Endothelial cell of umbilical vein (primary cell): ENCODE results near the gene APBA3.

Experiments
- CTCF ChIP-seq, 2 donors: IDR thresholded peaks; 1 replicate in 1 of 2; 2 replicates in 1 of 2; pipeline ENCODE4 v1.5.1; 2011; ENCODE audit warnings: low read length in 2 of 2, mild to moderate bottlenecking in 2 of 2, moderate library complexity in 2 of 2, control low read depth in 1 of 2, inconsistent platforms in 1 of 2, low read depth in 1 of 2; ENCODE audit not compliant: insufficient read depth in 1 of 2; ENCODE audit errors: extremely low read depth in 1 of 2
- EZH2 ChIP-seq: IDR thresholded peaks from 2 replicates; pipeline ENCODE4 v1.6.1; 2012; ENCODE audit warnings: borderline replicate concordance, low read depth, mild to moderate bottlenecking, moderate library complexity, low read length, inconsistent platforms; ENCODE audit not compliant: severe bottlenecking
- GATA2 ChIP-seq: IDR thresholded peaks from 2 replicates; pipeline ENCODE4 v1.7.0; 2011; ENCODE audit warnings: low read depth, mild to moderate bottlenecking, moderate library complexity, mixed read lengths, low read length; ENCODE audit not compliant: insufficient read length, insufficient read depth
- JUN ChIP-seq: IDR thresholded peaks from 2 replicates; pipeline ENCODE4 v1.6.1; 2011; ENCODE audit warnings: borderline replicate concordance, low read depth; ENCODE audit not compliant: insufficient read length, insufficient read depth
- POLR2A ChIP-seq: IDR thresholded peaks from 2 replicates; pipeline ENCODE4 v1.6.1; 2012; ENCODE audit warnings: low read depth, mild to moderate bottlenecking, control low read depth, low read length
- POLR2AphosphoS5 ChIP-seq: IDR thresholded peaks from 2 replicates; pipeline ENCODE4 v1.6.1; 2012; ENCODE audit warnings: low read depth, mild to moderate bottlenecking, control low read depth, low read length, moderate library complexity; ENCODE audit not compliant: insufficient read depth
- TF ChIP-seq, protein P1 (sequence below): IDR thresholded peaks from 2 replicates; pipeline ENCODE4 v1.6.1; 2011; ENCODE audit not compliant: insufficient read depth, insufficient read length

GRCh38 chr19:3783660-3784584, 22.4 kb upstream of the APBA3 start:
- TF ChIP-seq CTCF (IDR thresholded peaks at IDR 0.05; ENCODE audit: extremely low read depth in 1 of 2, insufficient read depth in 1 of 2, low read depth in 1 of 2, low read length in 2 of 2) (peak in 1 of 2 donors; percentile 4), POLR2AphosphoS5 (no peak), POLR2A (no peak), EZH2 (no peak), JUN (no peak), GATA2 (no peak)
- TF ChIP-seq, protein P1, sequence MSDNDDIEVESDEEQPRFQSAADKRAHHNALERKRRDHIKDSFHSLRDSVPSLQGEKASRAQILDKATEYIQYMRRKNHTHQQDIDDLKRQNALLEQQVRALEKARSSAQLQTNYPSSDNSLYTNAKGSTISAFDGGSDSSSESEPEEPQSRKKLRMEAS: no peak
